Endodermal cell (in vitro differentiated cells): ENCODE data around the gene NRXN3. TPM values are rescaled to one million over a fixed set of nuclear protein-coding genes. Genes with fewer than 3 reads are reported as not detected.

Experiments
- DNase-seq: peaks from one replicate; pipeline ENCODE4 v3.0.0-alpha.2; 2017
- H3K27ac ChIP-seq: 2 replicates; pipeline ENCODE4 v1.5.1; 2013; ENCODE audit warnings: mild to moderate bottlenecking, low read depth, low read length, moderate library complexity
- H3K27me3 ChIP-seq: 2 replicates; pipeline ENCODE4 v1.6.1; 2013; ENCODE audit warnings: mild to moderate bottlenecking, low read length, moderate library complexity; ENCODE audit not compliant: insufficient read depth, control insufficient read depth, poor library complexity, severe bottlenecking
- H3K36me3 ChIP-seq: 2 replicates; pipeline ENCODE4 v1.7.0; 2013; ENCODE audit warnings: mild to moderate bottlenecking, low read length, moderate library complexity; ENCODE audit not compliant: control insufficient read depth, insufficient read depth
- H3K4me1 ChIP-seq: one replicate; pipeline ENCODE4 v1.7.0; 2013; ENCODE audit warnings: low read length; ENCODE audit not compliant: control insufficient read depth, insufficient read depth
- H3K4me3 ChIP-seq: 2 replicates; pipeline ENCODE4 v1.5.1; 2013; ENCODE audit warnings: mild to moderate bottlenecking, low read length, moderate library complexity
- H3K9ac ChIP-seq: 2 replicates; pipeline ENCODE4 v1.6.1; 2013; ENCODE audit warnings: mild to moderate bottlenecking, low read length, moderate library complexity; ENCODE audit not compliant: poor library complexity, severe bottlenecking; ENCODE audit errors: extremely low read depth
- H3K9me3 ChIP-seq: 2 replicates; pipeline ENCODE4 v1.6.1; 2013; ENCODE audit warnings: mild to moderate bottlenecking, low read length, moderate library complexity; ENCODE audit not compliant: control insufficient read depth
- H3K27ac Mint-ChIP-seq: 2 replicates; pipeline ENCODE4 v1.8.0; 2020; ENCODE audit warnings: mixed read lengths
- H3K27me3 Mint-ChIP-seq: 2 replicates; pipeline ENCODE4 v1.8.0; 2021; ENCODE audit warnings: mild to moderate bottlenecking, mixed read lengths; ENCODE audit not compliant: insufficient read depth
- H3K36me3 Mint-ChIP-seq: 2 replicates; pipeline ENCODE4 v1.8.0; 2020; ENCODE audit warnings: low read depth, mixed read lengths
- H3K4me1 Mint-ChIP-seq: 2 replicates; pipeline ENCODE4 v1.8.0; 2020; ENCODE audit warnings: mixed read lengths
- H3K4me3 Mint-ChIP-seq: 2 replicates; pipeline ENCODE4 v1.8.0; 2020; ENCODE audit warnings: mild to moderate bottlenecking, moderate library complexity, mixed read lengths
- H3K9me3 Mint-ChIP-seq: 2 replicates; pipeline ENCODE4 v1.8.0; 2020; ENCODE audit warnings: mild to moderate bottlenecking, mixed read lengths
- WGBS, 2 experiments: methylation state at CpG; one replicate each; pipeline versions ENCODE4 v1.1.5 to v1.1.7; 2013; ENCODE audit warnings: missing lambda C conversion rate in 2 of 2, mixed read lengths in 1 of 2; ENCODE audit not compliant: insufficient coverage in 1 of 2, insufficient read length in 1 of 2; 5-methylcytosine and 5-hydroxymethylcytosine counted together
- total RNA-seq, 2 donors: library from RNA; stranded (reverse); fragmentation: NEBNext Ultra II Directional in 1 of 2; extraction: Animal tissue kit (Norgen Biotek cat#: 25700) in 1 of 2; gene quantifications; 2 replicates in 1 of 2; 3 replicates in 1 of 2; pipeline ENCODE4 v1.2.1, GENCODE V29; 2021
- TF ChIP-seq, protein P1 (sequence below): fragments of 200-600 bp; sonication (generic); conservative IDR thresholded peaks from 2 replicates; pipeline ENCODE4 v1.5.0; 2021; ENCODE audit warnings: antibody characterized with exemption, mild to moderate bottlenecking

Gene NRXN3
- total RNA-seq, 2 donors from 2014 or later: 20.9 to 21.4 TPM

DNA sequence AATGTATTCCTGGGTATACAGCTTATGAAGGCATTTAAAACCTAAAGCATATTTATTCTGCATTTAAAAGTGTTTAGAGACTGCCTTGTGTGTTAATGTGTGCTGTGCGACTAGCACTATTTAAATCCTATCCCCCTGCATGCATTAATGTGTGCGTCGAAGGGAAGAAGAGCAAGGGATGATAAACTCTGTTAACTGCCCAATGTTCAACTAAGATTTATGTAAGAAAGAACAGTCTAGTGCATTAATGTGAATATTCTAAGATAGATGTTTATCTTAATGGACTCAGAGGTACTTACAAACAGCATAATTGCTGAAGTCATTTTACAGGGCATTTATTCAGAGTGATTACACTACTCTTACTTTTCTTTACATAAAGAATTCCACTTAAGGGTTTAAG lies 1616.3 kb downstream of the NRXN3 start:
- H3K4me1 ChIP-seq: peaks cover 9% of the 10 kb centered on the region
- TF ChIP-seq, protein P1, sequence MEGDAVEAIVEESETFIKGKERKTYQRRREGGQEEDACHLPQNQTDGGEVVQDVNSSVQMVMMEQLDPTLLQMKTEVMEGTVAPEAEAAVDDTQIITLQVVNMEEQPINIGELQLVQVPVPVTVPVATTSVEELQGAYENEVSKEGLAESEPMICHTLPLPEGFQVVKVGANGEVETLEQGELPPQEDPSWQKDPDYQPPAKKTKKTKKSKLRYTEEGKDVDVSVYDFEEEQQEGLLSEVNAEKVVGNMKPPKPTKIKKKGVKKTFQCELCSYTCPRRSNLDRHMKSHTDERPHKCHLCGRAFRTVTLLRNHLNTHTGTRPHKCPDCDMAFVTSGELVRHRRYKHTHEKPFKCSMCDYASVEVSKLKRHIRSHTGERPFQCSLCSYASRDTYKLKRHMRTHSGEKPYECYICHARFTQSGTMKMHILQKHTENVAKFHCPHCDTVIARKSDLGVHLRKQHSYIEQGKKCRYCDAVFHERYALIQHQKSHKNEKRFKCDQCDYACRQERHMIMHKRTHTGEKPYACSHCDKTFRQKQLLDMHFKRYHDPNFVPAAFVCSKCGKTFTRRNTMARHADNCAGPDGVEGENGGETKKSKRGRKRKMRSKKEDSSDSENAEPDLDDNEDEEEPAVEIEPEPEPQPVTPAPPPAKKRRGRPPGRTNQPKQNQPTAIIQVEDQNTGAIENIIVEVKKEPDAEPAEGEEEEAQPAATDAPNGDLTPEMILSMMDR: no peak
- peaks cover 36% of the 10 kb centered on the region for H3K9me3 ChIP-seq
- no peak overlapping the region for H3K9ac ChIP-seq
- H3K27me3 ChIP-seq: no peaks in the 10 kb centered on the region
- Mint-ChIP-seq H3K9me3 (peaks cover 38% of the 10 kb centered on the region), H3K4me1 (peaks cover 28% of the 10 kb centered on the region), H3K4me3 (no peak overlapping the region), H3K27ac (no peak overlapping the region), H3K36me3 (peaks cover 30% of the 10 kb centered on the region), H3K27me3 (no peaks in the 10 kb centered on the region)
- 91% methylated on average over 3 of the region's 3 CpGs; no CpG with 5 or more reads in 1 of the 2 experiments for WGBS, 2 experiments
- H3K27ac ChIP-seq: no peak overlapping the region
- peaks cover 9% of the 10 kb centered on the region for H3K36me3 ChIP-seq
- H3K4me3 ChIP-seq: no peak overlapping the region
- no peak for DNase-seq

- peaks cover 10% of the 10 kb centered on the region for H3K4me1 Mint-ChIP-seq
- DNase-seq: no peak
- TF ChIP-seq, protein P1: no peak
- peaks cover 38% of the 10 kb centered on the region for H3K9me3 Mint-ChIP-seq
- H3K36me3 Mint-ChIP-seq: peaks cover 30% of the 10 kb centered on the region
- H3K4me3 Mint-ChIP-seq: no peak overlapping the region
- H3K36me3 ChIP-seq: peaks cover 9% of the 10 kb centered on the region
- H3K4me3 ChIP-seq: no peak overlapping the region
- no peak overlapping the region for H3K9ac ChIP-seq
- H3K27ac Mint-ChIP-seq: no peak overlapping the region
- H3K27me3 Mint-ChIP-seq: no peaks in the 10 kb centered on the region
- no peaks in the 10 kb centered on the region for H3K27me3 ChIP-seq
- H3K27ac ChIP-seq: no peak overlapping the region
- 96 to 100% methylated on average over 1 to 2 of the region's 2 CpGs for WGBS, 2 experiments
- H3K4me1 ChIP-seq: peaks cover 7% of the 10 kb centered on the region
- peaks cover 36% of the 10 kb centered on the region for H3K9me3 ChIP-seq
Observed at GRCh38 chr14:79788346-79788745, 1618.2 kb downstream of the NRXN3 start.

- Mint-ChIP-seq H3K9me3 (peaks cover 20% of the 10 kb centered on the region), H3K4me1 (peaks cover 2% of the 10 kb centered on the region), H3K27me3 (no peaks in the 10 kb centered on the region), H3K4me3 (no peak overlapping the region), H3K36me3 (peaks cover 15% of the 10 kb centered on the region), H3K27ac (no peak overlapping the region)
- H3K9ac ChIP-seq: no peak overlapping the region
- H3K27ac ChIP-seq: no peak overlapping the region
- no peaks in the 10 kb centered on the region for H3K4me1 ChIP-seq
- 83 to 93% methylated on average over 4 to 5 of the region's 5 CpGs for WGBS, 2 experiments
- H3K9me3 ChIP-seq: peaks cover 16% of the 10 kb centered on the region
- DNase-seq: no peak
- no peak overlapping the region for H3K4me3 ChIP-seq
- no peaks in the 10 kb centered on the region for H3K36me3 ChIP-seq
- H3K27me3 ChIP-seq: no peaks in the 10 kb centered on the region
- TF ChIP-seq, protein P1: no peak
Observed at GRCh38 chr14:79791055-79791732, 1621.0 kb downstream of the NRXN3 start.
